OCI-LY7 (cell line): ENCODE results near the gene ZNF549. TPM values are rescaled to one million over a fixed set of nuclear protein-coding genes. Genes with fewer than 3 reads are reported as not detected.
"Not testable (repeated sequence)": the region's sequence is repeated elsewhere in the genome, so short reads cannot be mapped to it uniquely, and the experiment has no call there.

ENCODE experiments used
- BruUV-seq: library from RNA; stranded (reverse); fragments of 400-500 nt; replicated peaks from 2 replicates; lab custom pipeline; 2021; lab: Mats Ljungman, UMichigan
- CTCF ChIA-PET: fragments of 300-600 bp; sonication (Branson Sonifier 250); formaldehyde crosslinking; loops from one replicate; lab custom pipeline; 2022; ENCODE audit warnings: antibody characterized with exemption; ENCODE audit not compliant: unreplicated experiment; lab: Charles Lee
- POLR2A ChIA-PET: fragments of 300-600 bp; sonication (Branson Sonifier 250); formaldehyde crosslinking; loops from one replicate; lab custom pipeline; 2022; ENCODE audit warnings: antibody characterized with exemption; lab: Charles Lee
- DNase-seq: peaks from one replicate; pipeline ENCODE4 v3.0.0-alpha.2; 2015; ENCODE audit warnings: low spot score
- H2AFZ ChIP-seq: fragments of 200-600 bp; sonication (generic), shearing (Covaris generic); 2 replicates; pipeline ENCODE4 v1.6.1; 2014; ENCODE audit warnings: mild to moderate bottlenecking, antibody characterized with exemption, low read length, moderate library complexity
- H3K27ac ChIP-seq: fragments of 200-600 bp; sonication (generic); 2 replicates; pipeline ENCODE4 v1.5.1; 2014; ENCODE audit warnings: mixed run types, low read depth, mild to moderate bottlenecking, moderate library complexity, low read length, inconsistent platforms; ENCODE audit not compliant: poor library complexity, severe bottlenecking
- H3K36me3 ChIP-seq: fragments of 200-600 bp; sonication (generic); 2 replicates; pipeline ENCODE4 v1.6.1; 2014; ENCODE audit warnings: mild to moderate bottlenecking, antibody characterized with exemption, low read length, moderate library complexity, mixed read lengths; ENCODE audit not compliant: insufficient read depth
- H3K4me1 ChIP-seq: fragments of 200-600 bp; sonication (generic); 2 replicates; pipeline ENCODE4 v1.5.1; 2014; ENCODE audit warnings: mild to moderate bottlenecking, low read length; ENCODE audit not compliant: insufficient read depth, poor library complexity, severe bottlenecking
- H3K4me2 ChIP-seq: fragments of 200-600 bp; sonication (generic); 2 replicates; pipeline ENCODE4 v1.6.1; 2014; ENCODE audit warnings: mild to moderate bottlenecking, low read length
- H3K4me3 ChIP-seq: fragments of 200-600 bp; sonication (generic); 2 replicates; pipeline ENCODE4 v1.5.1; 2014; ENCODE audit warnings: mild to moderate bottlenecking, low read depth, low read length; ENCODE audit not compliant: poor library complexity, severe bottlenecking
- H3K79me2 ChIP-seq: fragments of 200-600 bp; sonication (generic); 2 replicates; pipeline ENCODE4 v1.6.1; 2016; ENCODE audit warnings: low read depth, mild to moderate bottlenecking, low read length, moderate library complexity, mixed read lengths; ENCODE audit not compliant: insufficient read depth
- H3K9me2 ChIP-seq: fragments of 200-600 bp; sonication (generic); 2 replicates; pipeline ENCODE4 v1.6.1; 2016; ENCODE audit warnings: mild to moderate bottlenecking, low read length, mixed read lengths; ENCODE audit not compliant: insufficient read depth
- H3K9me3 ChIP-seq: fragments of 200-600 bp; sonication (generic); 2 replicates; pipeline ENCODE4 v1.6.1; 2014; ENCODE audit warnings: mild to moderate bottlenecking, mixed run types, low read length, mixed read lengths
- H4K20me1 ChIP-seq: fragments of 200-600 bp; sonication (generic); 2 replicates; pipeline ENCODE4 v1.6.1; 2014; ENCODE audit warnings: mild to moderate bottlenecking, antibody characterized with exemption, low read length, moderate library complexity, mixed read lengths; ENCODE audit not compliant: insufficient read depth
- EZH2phosphoT487 ChIP-seq: fragments of 200-600 bp; sonication (generic); IDR thresholded peaks from 2 replicates; pipeline ENCODE4 v1.6.1; 2018; ENCODE audit warnings: low read depth, borderline replicate concordance, mild to moderate bottlenecking, mixed run types, antibody characterized with exemption, low read length, moderate library complexity, mixed read lengths
- intact Hi-C: fragments of 100-400 bp; cut with micrococcal nuclease; formaldehyde crosslinking; loops from one replicate; pipeline ENCODE4 v1.10.0; 2022; ENCODE audit not compliant: unreplicated experiment
- total RNA-seq, 2 experiments: library from RNA; depleted of rRNA in 1 of 2; stranded (reverse); fragments of >200 nt in 1 of 2; shearing (Covaris generic) in 1 of 2; gene quantifications; 2 replicates each; pipeline ENCODE4 v1.2.3, GENCODE V29; 2014 to 2022
- TF ChIP-seq, protein P1 (sequence below): fragments of 200-600 bp; sonication (generic); conservative IDR thresholded peaks from 2 replicates; pipeline ENCODE4 v1.5.1; 2014; ENCODE audit warnings: mild to moderate bottlenecking, antibody characterized with exemption, low read length, moderate library complexity, mixed read lengths

ZNF549 gene
- total RNA-seq, 2 experiments from 2014 or later = 6.1 to 6.6 TPM

DNA sequence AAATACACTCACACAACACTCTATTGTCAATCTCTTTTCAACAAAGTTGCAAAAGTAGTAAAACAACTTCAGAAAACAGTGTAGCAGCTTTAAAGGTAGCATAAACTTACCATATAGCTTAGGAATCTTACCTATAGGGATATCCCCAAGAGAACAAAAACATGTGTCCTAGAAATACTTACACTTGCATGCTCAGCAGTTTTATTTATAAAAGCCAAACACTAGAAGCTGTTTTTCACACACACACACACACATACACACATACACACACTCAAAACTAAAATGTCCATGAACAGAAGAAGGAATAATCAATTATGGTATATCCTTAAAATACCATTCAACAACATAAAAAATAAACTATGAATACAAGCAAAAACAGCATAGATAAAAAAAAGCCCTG lies 15.7 kb upstream of the ZNF549 start:
- Histone ChIP-seq H3K9me3 (peaks cover 33% of the 10 kb centered on the region; the same call in 1 of the 2 replicates), H3K79me2 (no peaks in the 10 kb centered on the region), H3K4me2 (no peak overlapping the region), H4K20me1 (no peaks in the 10 kb centered on the region), H2AFZ (no peak overlapping the region), H3K4me3 (no peak overlapping the region), H3K4me1 (no peaks in the 10 kb centered on the region), H3K36me3 (peaks cover 29% of the 10 kb centered on the region), H3K9me2 (no peaks in the 10 kb centered on the region), H3K27ac (no peak overlapping the region)
- TF ChIP-seq, protein P1, sequence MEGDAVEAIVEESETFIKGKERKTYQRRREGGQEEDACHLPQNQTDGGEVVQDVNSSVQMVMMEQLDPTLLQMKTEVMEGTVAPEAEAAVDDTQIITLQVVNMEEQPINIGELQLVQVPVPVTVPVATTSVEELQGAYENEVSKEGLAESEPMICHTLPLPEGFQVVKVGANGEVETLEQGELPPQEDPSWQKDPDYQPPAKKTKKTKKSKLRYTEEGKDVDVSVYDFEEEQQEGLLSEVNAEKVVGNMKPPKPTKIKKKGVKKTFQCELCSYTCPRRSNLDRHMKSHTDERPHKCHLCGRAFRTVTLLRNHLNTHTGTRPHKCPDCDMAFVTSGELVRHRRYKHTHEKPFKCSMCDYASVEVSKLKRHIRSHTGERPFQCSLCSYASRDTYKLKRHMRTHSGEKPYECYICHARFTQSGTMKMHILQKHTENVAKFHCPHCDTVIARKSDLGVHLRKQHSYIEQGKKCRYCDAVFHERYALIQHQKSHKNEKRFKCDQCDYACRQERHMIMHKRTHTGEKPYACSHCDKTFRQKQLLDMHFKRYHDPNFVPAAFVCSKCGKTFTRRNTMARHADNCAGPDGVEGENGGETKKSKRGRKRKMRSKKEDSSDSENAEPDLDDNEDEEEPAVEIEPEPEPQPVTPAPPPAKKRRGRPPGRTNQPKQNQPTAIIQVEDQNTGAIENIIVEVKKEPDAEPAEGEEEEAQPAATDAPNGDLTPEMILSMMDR = no peak
- no peak for TF ChIP-seq EZH2phosphoT487
- ChIA-PET CTCF (no interaction called here), POLR2A (no interaction called here)
- BruUV-seq = no TSS peak
- no peak for DNase-seq
- intact Hi-C loops = no loop called here

DNA sequence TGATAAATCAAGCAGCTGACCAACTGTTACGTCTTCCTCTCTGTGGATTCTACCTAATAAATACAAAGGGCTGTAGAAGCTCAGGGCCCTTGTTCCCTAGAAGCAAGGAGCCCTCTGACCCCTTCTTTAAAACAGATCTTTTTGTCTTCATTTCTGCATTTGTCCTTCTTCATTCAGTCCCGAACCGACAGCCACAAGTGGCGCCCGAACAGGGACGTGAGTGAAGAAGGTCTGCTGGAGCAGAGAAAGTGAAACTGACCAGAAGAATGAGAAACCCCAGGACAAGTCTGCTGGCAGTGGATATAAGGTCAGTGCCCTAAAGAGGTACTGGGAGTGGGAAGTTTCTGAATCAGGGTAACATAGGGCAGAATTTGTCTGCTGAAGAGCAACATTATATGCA lies 14.3 kb upstream of the ZNF549 start:
- ChIA-PET POLR2A (no interaction called here), CTCF (no interaction called here)
- Histone ChIP-seq H3K36me3 (peaks cover 16% of the 10 kb centered on the region; the same call in 1 of the 2 replicates), H4K20me1 (no peaks in the 10 kb centered on the region), H3K27ac (no peak overlapping the region), H3K79me2 (no peaks in the 10 kb centered on the region), H3K9me3 (peaks cover 33% of the 10 kb centered on the region; the same call in 1 of the 2 replicates), H3K9me2 (no peaks in the 10 kb centered on the region), H3K4me2 (no peak overlapping the region), H3K4me3 (no peak overlapping the region), H3K4me1 (no peaks in the 10 kb centered on the region), H2AFZ (no peak overlapping the region)
- intact Hi-C loops = no loop called here
- DNase-seq = peak; percentile 31
- TF ChIP-seq, protein P1 = no peak
- no peak for TF ChIP-seq EZH2phosphoT487
- BruUV-seq = no TSS peak

DNA sequence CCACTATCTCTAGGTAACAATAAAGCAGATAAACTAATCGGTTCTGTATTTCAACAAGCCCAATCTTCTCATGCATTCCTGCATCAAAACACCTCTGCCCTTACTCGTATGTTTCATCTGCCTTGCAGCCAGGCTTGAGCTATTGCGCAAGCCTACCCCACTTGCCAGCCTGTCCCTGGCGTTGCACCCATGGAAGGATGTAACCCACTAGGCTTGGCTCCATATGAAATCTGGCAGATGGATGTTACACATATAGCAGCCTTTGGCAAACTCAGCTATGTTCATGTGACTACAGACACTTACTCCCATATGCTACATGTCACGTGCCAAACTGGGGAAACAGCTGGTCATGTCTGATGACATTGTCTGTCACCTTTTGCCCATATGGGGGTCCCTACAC lies 11.9 kb upstream of the ZNF549 start:
- H3K9me2 ChIP-seq = no peaks in the 10 kb centered on the region
- no peaks in the 10 kb centered on the region for H4K20me1 ChIP-seq
- no peaks in the 10 kb centered on the region for H3K79me2 ChIP-seq
- BruUV-seq = no TSS peak
- TF ChIP-seq, protein P1 = no peak
- H3K4me3 ChIP-seq = no peak overlapping the region
- no peak overlapping the region for H2AFZ ChIP-seq
- intact Hi-C loops = no loop called here
- POLR2A ChIA-PET = interaction anchor here (0.7 kb wide), 1 partner anchor 8 kb away, joined by 3 read pairs; no protein-coding TSS in a partner anchor
- no peak overlapping the region for H3K4me2 ChIP-seq
- H3K4me1 ChIP-seq = no peaks in the 10 kb centered on the region
- H3K9me3 ChIP-seq = peaks cover 27% of the 10 kb centered on the region; the same call in 1 of the 2 replicates
- DNase-seq = no peak
- H3K27ac ChIP-seq = no peak overlapping the region
- CTCF ChIA-PET = no interaction called here
- H3K36me3 ChIP-seq = no peaks in the 10 kb centered on the region; the same call in 1 of the 2 replicates

DNA sequence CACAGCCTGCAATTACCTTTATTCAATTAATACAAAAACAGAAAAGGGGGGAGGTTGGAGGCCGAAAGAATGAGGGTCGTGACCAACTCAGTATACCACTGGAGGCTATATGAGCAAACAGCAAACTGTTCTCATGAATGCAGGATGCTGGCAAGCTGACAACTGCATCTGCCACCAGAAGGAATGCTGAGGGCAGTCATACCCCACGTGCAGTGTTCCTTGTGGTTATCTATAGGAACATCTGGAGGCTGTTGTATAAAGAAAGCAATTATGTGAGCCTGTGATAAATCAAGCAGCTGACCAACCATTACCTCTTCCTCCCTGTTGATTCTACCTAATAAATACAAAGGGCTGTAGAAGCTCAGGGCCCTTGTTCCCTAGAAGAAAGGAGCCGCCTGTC lies 9.1 kb upstream of the ZNF549 start:
- H3K4me1 ChIP-seq, H3K27ac ChIP-seq, H4K20me1 ChIP-seq, H2AFZ ChIP-seq, H3K9me2 ChIP-seq, DNase-seq, H3K36me3 ChIP-seq, POLR2A ChIA-PET, H3K4me2 ChIP-seq, CTCF ChIA-PET, BruUV-seq, H3K79me2 ChIP-seq, H3K4me3 ChIP-seq, intact Hi-C loops: not testable (repeated sequence)
- peaks cover 12% of the 10 kb centered on the region; the same call in 1 of the 2 replicates for H3K9me3 ChIP-seq
